H1 (cell line): ENCODE data around the gene SCYL1. TPM values are rescaled to one million over a fixed set of nuclear protein-coding genes. Genes with fewer than 3 reads are reported as not detected.

ENCODE experiments used
- CHD7 ChIP-seq: fragments of 300-600 bp; sonication (generic); IDR thresholded peaks from 2 replicates; pipeline ENCODE4 v1.7.1; 2012; ENCODE audit warnings: low read length, moderate library complexity, mild to moderate bottlenecking, inconsistent platforms; ENCODE audit not compliant: insufficient replicate concordance
- EP300 ChIP-seq, 2 experiments: IDR thresholded peaks; 1 replicate in 1 of 2; 2 replicates in 1 of 2; pipeline ENCODE4 v1.6.1; 2011 to 2012; ENCODE audit warnings: low read depth in 2 of 2, low read length in 2 of 2, mild to moderate bottlenecking in 2 of 2, borderline replicate concordance in 1 of 2, inconsistent platforms in 1 of 2, moderate library complexity in 1 of 2
- GTF2F1 ChIP-seq: IDR thresholded peaks from 2 replicates; pipeline ENCODE4 v1.6.1; 2012; ENCODE audit warnings: low read depth, low read length, improper control_type of control experiment, borderline replicate concordance
- SUZ12 ChIP-seq: fragments of 200-600 bp; sonication (generic); IDR thresholded peaks from 2 replicates; pipeline ENCODE4 v1.6.1; 2012; ENCODE audit warnings: mild to moderate bottlenecking, inconsistent platforms, low read length, moderate library complexity, mixed read lengths
- polyA plus RNA-seq, 7 experiments: library from polyadenylated mRNA; depleted of rRNA in 3 of 7; stranded (reverse) in 5 of 7; unstranded in 2 of 7; fragments of >200 nt in 5 of 7; fragments of 200-250 nt in 2 of 7; gene quantifications; 1 replicate in 5 of 7; 2 replicates in 1 of 7; 4 replicates in 1 of 7; pipeline versions ENCODE4 v1.2.1 to v1.2.3, GENCODE V29; 2011 to 2013; ENCODE audit warnings: missing spikeins in 2 of 7, mixed read lengths in 2 of 7
- total RNA-seq: library from RNA; stranded (reverse); fragmentation: NEBNext Ultra II Directional; extraction: Animal tissue kit (Norgen Biotek cat#: 25700); gene quantifications from 2 replicates; pipeline ENCODE4 v1.2.1, GENCODE V29; 2021

SCYL1 gene
- total and polyA plus RNA-seq, 2 of the 8 experiments (the other 6 are each of a cell fraction or from before 2014, with no cell fraction given) = 59.8 to 77.7 TPM

- TF ChIP-seq GTF2F1 = no peak
- TF ChIP-seq CHD7 = no peak
- no peak for TF ChIP-seq EP300 (IDR thresholded peaks at IDR 0.05; ENCODE audit: borderline replicate concordance in 1 of 2, low read depth in 2 of 2, low read length in 2 of 2)
- TF ChIP-seq SUZ12 = no peak
These were observed 21.0 kb downstream of the SCYL1 start (continued) for GRCh38 chr11:65545853-65546216.
